Choroid plexus epithelial cell (primary cell): ENCODE results near the gene UGCG.
"Not testable (repeated sequence)": the region's sequence is repeated elsewhere in the genome, so short reads cannot be mapped to it uniquely, and the experiment has no call there.

Source experiments
- DNase-seq: peaks from one replicate; pipeline ENCODE4 v3.0.0-alpha.2; 2010; ENCODE audit warnings: low read depth
- H3K4me3 ChIP-seq: 2 replicates; pipeline ENCODE4 v1.5.1; 2011; ENCODE audit warnings: low read depth, mild to moderate bottlenecking, control low read depth, low read length, moderate library complexity
- CTCF ChIP-seq: conservative IDR thresholded peaks from 2 replicates; pipeline ENCODE4 v1.5.1; 2011; ENCODE audit warnings: low read depth, mild to moderate bottlenecking, control low read depth, inconsistent platforms, low read length, moderate library complexity

Gene UGCG

GRCh38 chr9:111900858-111901612 lies 4.4 kb downstream of the UGCG start:
- no peak for DNase-seq
- H3K4me3 ChIP-seq, result peak overlapping the region; percentile 29
- no peak for TF ChIP-seq CTCF

GRCh38 chr9:111902391-111903139 lies 6.0 kb downstream of the UGCG start:
- H3K4me3 ChIP-seq, result no peak overlapping the region
- no peak for TF ChIP-seq CTCF
- DNase-seq, result peak; percentile 82

GRCh38 chr9:111903535-111903934 lies 6.9 kb downstream of the UGCG start:
- not testable (repeated sequence) for H3K4me3 ChIP-seq

GRCh38 chr9:111904026-111904425 lies 7.4 kb downstream of the UGCG start:
- no peak overlapping the region for H3K4me3 ChIP-seq
- no peak for TF ChIP-seq CTCF
- no peak for DNase-seq

More at GRCh38 chr9:111903535-111903934, 6.9 kb downstream of the UGCG start:
- DNase-seq, result not testable (repeated sequence)

- no peak for DNase-seq
- H3K4me3 ChIP-seq, result no peak overlapping the region
- TF ChIP-seq CTCF, result no peak
Observed at GRCh38 chr9:111904891-111905291, 8.3 kb downstream of the UGCG start.

GRCh38 chr9:111907147-111907546 lies 10.5 kb downstream of the UGCG start:
- no peak for TF ChIP-seq CTCF
- no peak for DNase-seq
- no peak overlapping the region for H3K4me3 ChIP-seq

GRCh38 chr9:111909444-111909843 lies 12.8 kb downstream of the UGCG start:
- H3K4me3 ChIP-seq, result no peak overlapping the region
- no peak for TF ChIP-seq CTCF
- no peak for DNase-seq
